ENCODE measurements around the gene STK39. TPM values are rescaled to one million over a fixed set of nuclear protein-coding genes. Genes with fewer than 3 reads are reported as not detected.

The STK39 gene
- total RNA-seq, 6 experiments from 2014 or later: 0.29 to 1.2 (median 0.60) TPM

DNA sequence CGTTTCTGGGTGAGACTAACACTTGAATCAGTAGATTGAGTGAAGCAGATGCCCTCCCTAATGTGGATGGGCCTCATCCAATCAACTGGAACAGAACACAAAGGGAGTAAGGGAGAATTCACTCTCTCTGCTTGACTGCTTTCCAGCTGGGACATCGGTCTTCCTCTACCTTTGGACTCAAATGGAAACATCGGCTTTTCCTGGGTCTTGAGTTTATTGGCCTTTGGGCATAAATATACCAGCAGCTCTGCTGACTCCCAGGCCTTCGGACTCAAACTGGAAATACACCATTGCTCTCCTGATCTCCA, 311.6 kb downstream of the STK39 start:
- 68% methylated on average over 4 of the region's 4 CpGs for WGBS (ENCODE audit: insufficient coverage, low coverage, low lambda C conversion rate, missing lambda C conversion rate)
- Histone ChIP-seq H3K4me1 (no peaks in the 10 kb centered on the region), H3K27ac (no peak overlapping the region), H3K9me3 (no peaks in the 10 kb centered on the region), H3K4me3 (no peak overlapping the region), H3K27me3 (no peaks in the 10 kb centered on the region), H3K36me3 (no peaks in the 10 kb centered on the region)
- DNase-seq: no peak
- intact Hi-C loops (cut with DNase I): no loop called here
- TF ChIP-seq POLR2A (IDR thresholded peaks at IDR 0.05) (no peak), CTCF (IDR thresholded peaks at IDR 0.05) (no peak)
- no peak for ATAC-seq

DNA sequence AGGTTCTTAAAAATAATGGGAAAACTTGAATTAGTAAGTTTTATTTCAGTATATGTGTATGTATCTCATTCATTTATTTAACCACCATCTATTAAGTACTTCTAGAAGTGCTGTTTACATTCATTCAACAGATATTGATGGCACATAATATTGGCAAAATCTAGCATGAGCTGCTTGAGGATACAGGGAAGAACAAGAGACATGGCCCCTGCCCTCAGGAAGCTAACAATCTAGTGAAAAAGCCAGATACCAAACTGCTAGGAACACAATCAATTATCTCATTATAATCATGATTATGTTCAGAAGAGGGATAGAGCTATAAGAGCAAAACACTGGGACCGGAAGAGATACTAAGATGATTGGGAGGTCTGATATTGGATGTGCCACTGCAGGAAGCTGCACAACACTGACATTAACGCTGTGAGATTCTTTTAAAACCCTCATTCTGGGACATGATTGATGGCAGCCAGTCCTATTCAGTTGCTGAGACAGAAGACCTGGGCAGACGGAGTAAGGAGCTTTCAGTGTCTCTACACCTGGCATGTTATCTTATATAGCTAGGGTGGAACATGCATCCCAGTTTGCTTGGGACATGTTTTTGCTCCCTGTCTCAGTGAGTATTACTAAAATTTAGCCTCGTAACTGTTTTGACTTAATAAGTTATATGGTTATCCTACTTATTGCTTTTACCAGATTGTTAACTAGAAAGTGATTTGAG, 314.1 kb downstream of the STK39 start:
- intact Hi-C loops (cut with DNase I): no loop called here
- 78% methylated on average over 4 of the region's 4 CpGs for WGBS (ENCODE audit: insufficient coverage, low coverage, low lambda C conversion rate, missing lambda C conversion rate)

GRCh38 chr2:167932123-167932693, 315.2 kb downstream of the STK39 start:
- Histone ChIP-seq H3K36me3 (no peaks in the 10 kb centered on the region), H3K27me3 (no peaks in the 10 kb centered on the region), H3K4me3 (no peak overlapping the region), H3K9me3 (no peaks in the 10 kb centered on the region), H3K4me1 (no peaks in the 10 kb centered on the region), H3K27ac (no peak overlapping the region)
- intact Hi-C loops (cut with DNase I): no loop called here
- ATAC-seq (no peak), DNase-seq (no peak)
- 62% methylated on average over 4 of the region's 4 CpGs for WGBS (ENCODE audit: insufficient coverage, low coverage, low lambda C conversion rate, missing lambda C conversion rate)
- TF ChIP-seq POLR2A (IDR thresholded peaks at IDR 0.05): no peak
- TF ChIP-seq CTCF (IDR thresholded peaks at IDR 0.05): no peak

More for the DNA sequence above, 314.1 kb downstream of the STK39 start:
- no peaks in the 10 kb centered on the region for H3K9me3 ChIP-seq
- ATAC-seq (no peak), DNase-seq (no peak)
- TF ChIP-seq POLR2A (IDR thresholded peaks at IDR 0.05) (no peak), CTCF (IDR thresholded peaks at IDR 0.05) (no peak)
- no peaks in the 10 kb centered on the region for H3K27me3 ChIP-seq
- H3K36me3 ChIP-seq: no peaks in the 10 kb centered on the region
- no peaks in the 10 kb centered on the region for H3K4me1 ChIP-seq
- H3K27ac ChIP-seq: no peak overlapping the region
- no peak overlapping the region for H3K4me3 ChIP-seq

- DNase-seq: no peak
- intact Hi-C loops (cut with DNase I): no loop called here
- 59% methylated on average over 2 of the region's 3 CpGs for whole genome bisulfite sequencing (ENCODE audit: insufficient coverage, low coverage, low lambda C conversion rate, missing lambda C conversion rate)
- no peak for ATAC-seq
- Histone ChIP-seq H3K4me3 (no peak overlapping the region), H3K27ac (no peak overlapping the region), H3K27me3 (no peaks in the 10 kb centered on the region), H3K36me3 (no peaks in the 10 kb centered on the region), H3K9me3 (no peaks in the 10 kb centered on the region), H3K4me1 (no peaks in the 10 kb centered on the region)
- no peak for TF ChIP-seq POLR2A (IDR thresholded peaks at IDR 0.05)
- TF ChIP-seq CTCF (IDR thresholded peaks at IDR 0.05): no peak
Measured at GRCh38 chr2:167929484-167929883, 317.9 kb downstream of the STK39 start.

Measured in right lobe of liver (tissue), 6 donors.